Activated naive CD8-positive, alpha-beta T cell treated with anti-CD3 and anti-CD28 coated beads, Interleukin-2, amount 50 U/mL, for 24 hours (primary cell): Measurements from ENCODE around the gene COL8A1.

ENCODE experiments used
- ATAC-seq: fragments of 150-1000 bp; cut with Tn5 transposase; one replicate; pipeline ENCODE4 v1.10.0; 2021
- DNase-seq: peaks from one replicate; pipeline ENCODE4 v3.0.0; 2021
- H3K27ac Mint-ChIP-seq: one replicate; pipeline ENCODE4 v1.8.0; 2021; ENCODE audit warnings: mild to moderate bottlenecking, mixed read lengths
- H3K27me3 Mint-ChIP-seq: one replicate; pipeline ENCODE4 v1.8.0; 2021; ENCODE audit warnings: mixed read lengths
- H3K36me3 Mint-ChIP-seq: one replicate; pipeline ENCODE4 v1.8.0; 2021; ENCODE audit warnings: low read depth, mixed read lengths
- H3K4me1 Mint-ChIP-seq: one replicate; pipeline ENCODE4 v1.8.0; 2021; ENCODE audit warnings: mixed read lengths
- H3K4me3 Mint-ChIP-seq: one replicate; pipeline ENCODE4 v1.8.0; 2021; ENCODE audit warnings: mild to moderate bottlenecking, moderate library complexity, mixed read lengths
- H3K9me3 Mint-ChIP-seq: one replicate; pipeline ENCODE4 v1.8.0; 2021; ENCODE audit warnings: mixed read lengths

Gene COL8A1

GRCh38 chr3:99845999-99846398 is 207.6 kb downstream of the COL8A1 start:
- DNase-seq: no peak
- no peaks in the 10 kb centered on the region for H3K36me3 Mint-ChIP-seq
- H3K4me1 Mint-ChIP-seq: peaks cover 28% of the 10 kb centered on the region
- ATAC-seq: no peak
- H3K9me3 Mint-ChIP-seq: no peaks in the 10 kb centered on the region
- no peak overlapping the region for H3K4me3 Mint-ChIP-seq
- no peak overlapping the region for H3K27ac Mint-ChIP-seq
- H3K27me3 Mint-ChIP-seq: no peaks in the 10 kb centered on the region

- DNase-seq (no peak), ATAC-seq (no peak)
- no peak overlapping the region for H3K4me3 Mint-ChIP-seq
- no peaks in the 10 kb centered on the region for H3K36me3 Mint-ChIP-seq
- H3K27me3 Mint-ChIP-seq: no peaks in the 10 kb centered on the region
- H3K4me1 Mint-ChIP-seq: peaks cover 28% of the 10 kb centered on the region
- no peaks in the 10 kb centered on the region for H3K9me3 Mint-ChIP-seq
- H3K27ac Mint-ChIP-seq: no peak overlapping the region
Measured at GRCh38 chr3:99846477-99847160, 208.2 kb downstream of the COL8A1 start.

DNA sequence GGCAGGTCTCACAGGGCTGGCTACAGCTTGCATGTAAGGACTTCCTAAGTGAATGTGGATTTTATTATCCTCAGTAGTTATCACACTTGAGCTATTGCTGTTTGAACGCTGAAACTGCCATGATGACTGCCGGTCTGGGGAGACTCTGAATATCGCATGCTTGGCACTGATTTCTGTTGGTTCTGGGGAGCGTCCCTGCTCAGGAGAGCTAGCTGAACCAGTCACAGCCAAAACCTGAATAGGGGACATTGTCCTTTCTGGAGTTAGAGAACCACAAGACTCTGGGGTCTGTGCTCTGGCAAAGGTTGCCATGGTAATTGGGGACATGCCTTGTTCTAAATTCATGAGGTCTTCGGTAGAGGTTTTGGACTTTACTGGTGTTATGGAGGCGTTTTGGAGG is 210.0 kb downstream of the COL8A1 start:
- DNase-seq (no peak), ATAC-seq (no peak)
- Mint-ChIP-seq H3K27ac (no peak overlapping the region), H3K4me1 (peaks cover 28% of the 10 kb centered on the region), H3K27me3 (no peaks in the 10 kb centered on the region), H3K9me3 (no peaks in the 10 kb centered on the region), H3K4me3 (no peak overlapping the region), H3K36me3 (no peaks in the 10 kb centered on the region)
